GM23338 (cell line): ENCODE data around the gene KCTD14. TPM values are rescaled to one million over a fixed set of nuclear protein-coding genes. Genes with fewer than 3 reads are reported as not detected.

Experiments used
- ATAC-seq: fragments of 200-7000 bp; cut with Tn5 transposase; 3 replicates; pipeline ENCODE4 v1.9.1; 2020
- DNase-seq: peaks from one replicate; pipeline ENCODE4 v3.0.0-alpha.2; 2015; ENCODE audit warnings: low spot score
- H2AFZ ChIP-seq: fragments of 200-600 bp; sonication (generic); 2 replicates; pipeline ENCODE4 v1.8.0; 2016; ENCODE audit warnings: antibody characterized with exemption, mild to moderate bottlenecking, moderate library complexity
- H3F3A ChIP-seq: fragments of 200-600 bp; sonication (generic); replicated peaks from 2 replicates; pipeline ENCODE4 v1.8.0; 2017; ENCODE audit warnings: antibody characterized with exemption, mixed run types, low read depth
- H3K27ac ChIP-seq: fragments of 200-600 bp; sonication (generic); 2 replicates; pipeline ENCODE4 v1.6.1; 2016; ENCODE audit warnings: low read depth
- H3K27me3 ChIP-seq: fragments of 200-600 bp; sonication (generic); 2 replicates; pipeline ENCODE4 v1.8.0; 2016; ENCODE audit warnings: mild to moderate bottlenecking, mixed run types, moderate library complexity; ENCODE audit not compliant: insufficient read depth
- H3K36me3 ChIP-seq: fragments of 200-600 bp; sonication (generic); 2 replicates; pipeline ENCODE4 v1.8.0; 2016; ENCODE audit warnings: mild to moderate bottlenecking; ENCODE audit not compliant: insufficient read depth
- H3K4me1 ChIP-seq: fragments of 200-600 bp; sonication (generic); 2 replicates; pipeline ENCODE4 v1.8.0; 2016; ENCODE audit warnings: mild to moderate bottlenecking, moderate library complexity; ENCODE audit not compliant: insufficient read depth
- H3K4me2 ChIP-seq: fragments of 200-600 bp; sonication (generic); 2 replicates; pipeline ENCODE4 v1.7.1; 2017; ENCODE audit warnings: mixed run types
- H3K4me3 ChIP-seq: fragments of 200-600 bp; sonication (generic); 2 replicates; pipeline ENCODE4 v1.6.1; 2016; ENCODE audit warnings: mixed run types
- H3K79me2 ChIP-seq: fragments of 200-600 bp; sonication (generic); replicated peaks from 2 replicates; pipeline ENCODE4 v1.8.0; 2017; ENCODE audit warnings: mild to moderate bottlenecking; ENCODE audit not compliant: insufficient read depth
- H3K9me2 ChIP-seq: fragments of 200-600 bp; sonication (generic); 2 replicates; pipeline ENCODE4 v1.8.0; 2017; ENCODE audit not compliant: insufficient read depth
- H4K20me1 ChIP-seq: fragments of 200-600 bp; sonication (generic); replicated peaks from 2 replicates; pipeline ENCODE4 v1.8.0; 2017; ENCODE audit warnings: mild to moderate bottlenecking; ENCODE audit not compliant: insufficient read depth
- H3K27ac Mint-ChIP-seq: 2 replicates; pipeline ENCODE4 v1.8.0; 2020; ENCODE audit warnings: inconsistent platforms, mild to moderate bottlenecking, moderate library complexity, mixed read lengths
- H3K27me3 Mint-ChIP-seq: 3 replicates; pipeline ENCODE4 v1.8.0; 2022; ENCODE audit warnings: low read depth, mild to moderate bottlenecking, moderate library complexity, mixed read lengths, inconsistent platforms; ENCODE audit not compliant: insufficient read depth, poor library complexity
- H3K36me3 Mint-ChIP-seq: 3 replicates; pipeline ENCODE4 v1.8.0; 2021; ENCODE audit warnings: low read depth, mild to moderate bottlenecking, inconsistent platforms, moderate library complexity, mixed read lengths
- H3K4me1 Mint-ChIP-seq: 3 replicates; pipeline ENCODE4 v1.8.0; 2020; ENCODE audit warnings: mild to moderate bottlenecking, inconsistent platforms, mixed read lengths
- H3K4me3 Mint-ChIP-seq: 3 replicates; pipeline ENCODE4 v1.8.0; 2021; ENCODE audit warnings: moderate library complexity, mild to moderate bottlenecking, inconsistent platforms, mixed read lengths
- H3K9me3 Mint-ChIP-seq: 3 replicates; pipeline ENCODE4 v1.8.0; 2020; ENCODE audit warnings: moderate library complexity, mild to moderate bottlenecking, inconsistent platforms, mixed read lengths
- CREB1 ChIP-seq: fragments of 250-450 bp; sonication (Bioruptor Pico); IDR thresholded peaks from 2 replicates; pipeline ENCODE4 v1.5.0; 2020; ENCODE audit warnings: low read depth, mild to moderate bottlenecking, moderate library complexity
- ETS1 ChIP-seq: IDR thresholded peaks from 2 replicates; pipeline ENCODE4 v1.6.1; 2016; ENCODE audit warnings: antibody characterized with exemption
- NANOG ChIP-seq: IDR thresholded peaks from 2 replicates; pipeline ENCODE4 v1.6.1; 2016; ENCODE audit warnings: antibody characterized with exemption, borderline replicate concordance
- STAT1 ChIP-seq: IDR thresholded peaks from one replicate; pipeline ENCODE4 v1.6.1; 2016; ENCODE audit warnings: antibody characterized with exemption; ENCODE audit not compliant: unreplicated experiment
- ZNF114 ChIP-seq: fragments of 250-450 bp; sonication (Bioruptor Pico); IDR thresholded peaks from 2 replicates; pipeline ENCODE4 v1.5.0; 2020; ENCODE audit warnings: mild to moderate bottlenecking, moderate library complexity
- ZNF462 ChIP-seq: fragments of 250-450 bp; sonication (Bioruptor Pico); IDR thresholded peaks from 2 replicates; pipeline ENCODE4 v1.5.0; 2020; ENCODE audit warnings: mild to moderate bottlenecking, moderate library complexity
- polyA plus RNA-seq: library from polyadenylated mRNA; unstranded; fragments of >200 nt; fragmentation: Nextera tagmentation; extraction: Ambion mirVana; gene quantifications from 2 replicates; pipeline ENCODE4 v1.2.1, GENCODE V29; 2016
- total RNA-seq: library from RNA; depleted of rRNA; stranded (reverse); fragments of >200 nt; shearing (Covaris generic); gene quantifications from 2 replicates; pipeline ENCODE4 v1.2.3, GENCODE V29; 2014
- TF ChIP-seq, protein P1 (sequence below): IDR thresholded peaks from one replicate; pipeline ENCODE4 v1.6.1; 2018; ENCODE audit warnings: antibody characterized with exemption; ENCODE audit not compliant: unreplicated experiment
- TF ChIP-seq, protein P2 (sequence below), 2 experiments: fragments of 200-600 bp in 1 of 2; sonication (generic) in 1 of 2; conservative IDR thresholded peaks; 2 replicates each; pipeline versions ENCODE4 v1.5.1 to v1.6.1; 2016 to 2017; ENCODE audit warnings: antibody characterized with exemption in 2 of 2, low read depth in 2 of 2, mild to moderate bottlenecking in 2 of 2, moderate library complexity in 1 of 2

The KCTD14 gene
- total and polyA plus RNA-seq, 2 experiments from 2014 or later, result 5.9 to 19.1 TPM

- H3K27me3 Mint-ChIP-seq, result no peaks in the 10 kb centered on the region
- H3K9me3 Mint-ChIP-seq, result no peaks in the 10 kb centered on the region
- Histone ChIP-seq H2AFZ (no peak overlapping the region), H3K36me3 (no peaks in the 10 kb centered on the region), H3K4me1 (no peaks in the 10 kb centered on the region), H3K4me2 (no peak overlapping the region), H3K27me3 (no peaks in the 10 kb centered on the region), H4K20me1 (no peaks in the 10 kb centered on the region), H3K27ac (no peak overlapping the region), H3K4me3 (no peak overlapping the region), H3K9me2 (no peaks in the 10 kb centered on the region), H3F3A (no peaks in the 10 kb centered on the region), H3K79me2 (no peaks in the 10 kb centered on the region)
- no peaks in the 10 kb centered on the region for H3K4me1 Mint-ChIP-seq
- TF ChIP-seq, protein P1, sequence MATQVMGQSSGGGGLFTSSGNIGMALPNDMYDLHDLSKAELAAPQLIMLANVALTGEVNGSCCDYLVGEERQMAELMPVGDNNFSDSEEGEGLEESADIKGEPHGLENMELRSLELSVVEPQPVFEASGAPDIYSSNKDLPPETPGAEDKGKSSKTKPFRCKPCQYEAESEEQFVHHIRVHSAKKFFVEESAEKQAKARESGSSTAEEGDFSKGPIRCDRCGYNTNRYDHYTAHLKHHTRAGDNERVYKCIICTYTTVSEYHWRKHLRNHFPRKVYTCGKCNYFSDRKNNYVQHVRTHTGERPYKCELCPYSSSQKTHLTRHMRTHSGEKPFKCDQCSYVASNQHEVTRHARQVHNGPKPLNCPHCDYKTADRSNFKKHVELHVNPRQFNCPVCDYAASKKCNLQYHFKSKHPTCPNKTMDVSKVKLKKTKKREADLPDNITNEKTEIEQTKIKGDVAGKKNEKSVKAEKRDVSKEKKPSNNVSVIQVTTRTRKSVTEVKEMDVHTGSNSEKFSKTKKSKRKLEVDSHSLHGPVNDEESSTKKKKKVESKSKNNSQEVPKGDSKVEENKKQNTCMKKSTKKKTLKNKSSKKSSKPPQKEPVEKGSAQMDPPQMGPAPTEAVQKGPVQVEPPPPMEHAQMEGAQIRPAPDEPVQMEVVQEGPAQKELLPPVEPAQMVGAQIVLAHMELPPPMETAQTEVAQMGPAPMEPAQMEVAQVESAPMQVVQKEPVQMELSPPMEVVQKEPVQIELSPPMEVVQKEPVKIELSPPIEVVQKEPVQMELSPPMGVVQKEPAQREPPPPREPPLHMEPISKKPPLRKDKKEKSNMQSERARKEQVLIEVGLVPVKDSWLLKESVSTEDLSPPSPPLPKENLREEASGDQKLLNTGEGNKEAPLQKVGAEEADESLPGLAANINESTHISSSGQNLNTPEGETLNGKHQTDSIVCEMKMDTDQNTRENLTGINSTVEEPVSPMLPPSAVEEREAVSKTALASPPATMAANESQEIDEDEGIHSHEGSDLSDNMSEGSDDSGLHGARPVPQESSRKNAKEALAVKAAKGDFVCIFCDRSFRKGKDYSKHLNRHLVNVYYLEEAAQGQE, result no peak
- TF ChIP-seq STAT1 (no peak), ETS1 (no peak), NANOG (no peak), ZNF462 (CRISPR knock-in tag) (no peak), CREB1 (no peak), ZNF114 (CRISPR knock-in tag) (no peak)
- TF ChIP-seq, protein P2, sequence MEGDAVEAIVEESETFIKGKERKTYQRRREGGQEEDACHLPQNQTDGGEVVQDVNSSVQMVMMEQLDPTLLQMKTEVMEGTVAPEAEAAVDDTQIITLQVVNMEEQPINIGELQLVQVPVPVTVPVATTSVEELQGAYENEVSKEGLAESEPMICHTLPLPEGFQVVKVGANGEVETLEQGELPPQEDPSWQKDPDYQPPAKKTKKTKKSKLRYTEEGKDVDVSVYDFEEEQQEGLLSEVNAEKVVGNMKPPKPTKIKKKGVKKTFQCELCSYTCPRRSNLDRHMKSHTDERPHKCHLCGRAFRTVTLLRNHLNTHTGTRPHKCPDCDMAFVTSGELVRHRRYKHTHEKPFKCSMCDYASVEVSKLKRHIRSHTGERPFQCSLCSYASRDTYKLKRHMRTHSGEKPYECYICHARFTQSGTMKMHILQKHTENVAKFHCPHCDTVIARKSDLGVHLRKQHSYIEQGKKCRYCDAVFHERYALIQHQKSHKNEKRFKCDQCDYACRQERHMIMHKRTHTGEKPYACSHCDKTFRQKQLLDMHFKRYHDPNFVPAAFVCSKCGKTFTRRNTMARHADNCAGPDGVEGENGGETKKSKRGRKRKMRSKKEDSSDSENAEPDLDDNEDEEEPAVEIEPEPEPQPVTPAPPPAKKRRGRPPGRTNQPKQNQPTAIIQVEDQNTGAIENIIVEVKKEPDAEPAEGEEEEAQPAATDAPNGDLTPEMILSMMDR (conservative IDR thresholded peaks at IDR 0.05; ENCODE audit: low read depth in 2 of 2), result no peak
- H3K4me3 Mint-ChIP-seq, result no peak overlapping the region
- ATAC-seq (no peak), DNase-seq (no peak)
- H3K36me3 Mint-ChIP-seq, result peaks cover 4% of the 10 kb centered on the region
- no peak overlapping the region for H3K27ac Mint-ChIP-seq
Observed at GRCh38 chr11:78010304-78010703, 12.8 kb downstream of the KCTD14 start.
